HepG2 (cell line): Measurements from ENCODE around the gene NSD1.

ENCODE experiments used
- EZH2 ChIP-seq: conservative IDR thresholded peaks from 2 replicates; pipeline ENCODE4 v1.6.1; 2012; ENCODE audit warnings: mild to moderate bottlenecking, low read depth, low read length, moderate library complexity
- HES4 ChIP-seq: sonication (generic); formaldehyde crosslinking; IDR thresholded peaks from 2 replicates; pipeline ENCODE4 v1.9.0; 2021; ENCODE audit warnings: mild to moderate bottlenecking, missing genetic modification reagents, borderline replicate concordance
- MAFK ChIP-seq, 2 experiments: IDR thresholded peaks in 1 of 2; conservative IDR thresholded peaks in 1 of 2; 2 replicates each; pipeline ENCODE4 v1.6.1; 2011; ENCODE audit warnings: improper control_type of control experiment in 2 of 2, low read length in 2 of 2
- NR2F6 ChIP-seq, 2 experiments: IDR thresholded peaks; 2 replicates each; pipeline ENCODE4 v1.6.1; 2016; ENCODE audit warnings: antibody characterized with exemption in 1 of 2, mild to moderate bottlenecking in 1 of 2
- PHF21A ChIP-seq: sonication (generic); formaldehyde crosslinking; IDR thresholded peaks from 2 replicates; pipeline ENCODE4 v1.5.0; 2020; ENCODE audit warnings: mild to moderate bottlenecking, missing genetic modification reagents
- POLR2A ChIP-seq, 2 experiments: IDR thresholded peaks; 2 replicates each; pipeline ENCODE4 v1.6.1; 2011; ENCODE audit warnings: low read depth in 2 of 2, low read length in 2 of 2, mild to moderate bottlenecking in 1 of 2, moderate library complexity in 1 of 2; ENCODE audit not compliant: insufficient read depth in 1 of 2
- POLR2AphosphoS5 ChIP-seq: IDR thresholded peaks from 2 replicates; pipeline ENCODE4 v1.6.1; 2012; ENCODE audit warnings: low read depth, low read length
- SOX6 ChIP-seq, 2 experiments: fragments of 450-650 bp in 1 of 2; sonication (generic) in 1 of 2; formaldehyde crosslinking in 1 of 2; IDR thresholded peaks; 2 replicates each; pipeline versions ENCODE4 v1.4.0 to v1.6.1; 2017 to 2020; ENCODE audit warnings: antibody characterized with exemption in 1 of 2, mild to moderate bottlenecking in 1 of 2, missing genetic modification reagents in 1 of 2
- YY1 ChIP-seq: IDR thresholded peaks from 2 replicates; pipeline ENCODE4 v1.6.1; 2011; ENCODE audit warnings: low read length, low read depth, moderate library complexity, mild to moderate bottlenecking; ENCODE audit not compliant: insufficient read depth, insufficient replicate concordance
- ZFP36L1 ChIP-seq: sonication (generic); formaldehyde crosslinking; IDR thresholded peaks from 2 replicates; pipeline ENCODE4 v1.8.0; 2022; ENCODE audit warnings: mild to moderate bottlenecking, missing genetic modification reagents, moderate library complexity
- TF ChIP-seq, protein P1 (sequence below): sonication (generic); formaldehyde crosslinking; IDR thresholded peaks from 2 replicates; pipeline ENCODE4 v1.5.0; 2020; ENCODE audit warnings: mild to moderate bottlenecking, missing genetic modification reagents, moderate library complexity
- TF ChIP-seq, protein P2 (sequence below): sonication (generic); formaldehyde crosslinking; IDR thresholded peaks from 2 replicates; pipeline ENCODE4 v1.4.0; 2020; ENCODE audit warnings: low read depth, mild to moderate bottlenecking, missing genetic modification reagents
- TF ChIP-seq, protein P3 (sequence below): sonication (generic); formaldehyde crosslinking; conservative IDR thresholded peaks from 2 replicates; pipeline ENCODE4 v1.8.0; 2022; ENCODE audit warnings: missing genetic modification reagents
- TF ChIP-seq, protein P4 (sequence below): sonication (generic); formaldehyde crosslinking; conservative IDR thresholded peaks from 2 replicates; pipeline ENCODE4 v1.4.0; 2020; ENCODE audit warnings: missing genetic modification reagents

DNA sequence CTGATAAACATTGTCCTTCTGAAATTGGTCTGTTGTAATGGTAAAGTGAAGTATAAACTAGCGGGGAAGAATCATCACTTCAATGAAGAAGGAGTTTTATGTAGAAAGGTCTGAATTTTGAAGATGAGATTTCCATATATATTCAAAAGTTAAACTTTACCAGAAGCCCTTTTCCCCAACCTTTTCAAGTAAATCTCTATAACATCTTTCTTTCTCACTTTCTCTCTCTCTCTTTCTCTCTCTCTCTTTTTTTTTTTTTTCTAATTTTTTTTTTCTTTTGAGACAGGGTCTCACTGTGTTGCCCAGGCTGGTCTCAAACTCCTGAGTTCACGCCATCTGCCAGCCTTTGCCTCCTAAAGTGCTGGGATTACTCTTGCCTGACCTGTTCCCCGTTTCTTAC is 78.7 kb downstream of the NSD1 start:
- TF ChIP-seq MAFK (conservative IDR thresholded peaks at IDR 0.05 in 1 of 2, IDR thresholded peaks at IDR 0.05 in 1 of 2; ENCODE audit: low read length in 2 of 2) (no peak), NR2F6 (IDR thresholded peaks at IDR 0.05) (no peak), NR2F6 (CRISPR knock-in tag; IDR thresholded peaks at IDR 0.05) (no peak), POLR2AphosphoS5 (no peak), POLR2A (IDR thresholded peaks at IDR 0.05; ENCODE audit: insufficient read depth in 1 of 2, low read depth in 2 of 2, low read length in 2 of 2) (no peak), ZFP36L1 (CRISPR knock-in tag) (no peak), YY1 (no peak), EZH2 (no peak), SOX6 (IDR thresholded peaks at IDR 0.05) (no peak), SOX6 (CRISPR knock-in tag; IDR thresholded peaks at IDR 0.05) (no peak), PHF21A (CRISPR knock-in tag) (no peak), HES4 (CRISPR knock-in tag) (no peak)
- TF ChIP-seq, protein P1, sequence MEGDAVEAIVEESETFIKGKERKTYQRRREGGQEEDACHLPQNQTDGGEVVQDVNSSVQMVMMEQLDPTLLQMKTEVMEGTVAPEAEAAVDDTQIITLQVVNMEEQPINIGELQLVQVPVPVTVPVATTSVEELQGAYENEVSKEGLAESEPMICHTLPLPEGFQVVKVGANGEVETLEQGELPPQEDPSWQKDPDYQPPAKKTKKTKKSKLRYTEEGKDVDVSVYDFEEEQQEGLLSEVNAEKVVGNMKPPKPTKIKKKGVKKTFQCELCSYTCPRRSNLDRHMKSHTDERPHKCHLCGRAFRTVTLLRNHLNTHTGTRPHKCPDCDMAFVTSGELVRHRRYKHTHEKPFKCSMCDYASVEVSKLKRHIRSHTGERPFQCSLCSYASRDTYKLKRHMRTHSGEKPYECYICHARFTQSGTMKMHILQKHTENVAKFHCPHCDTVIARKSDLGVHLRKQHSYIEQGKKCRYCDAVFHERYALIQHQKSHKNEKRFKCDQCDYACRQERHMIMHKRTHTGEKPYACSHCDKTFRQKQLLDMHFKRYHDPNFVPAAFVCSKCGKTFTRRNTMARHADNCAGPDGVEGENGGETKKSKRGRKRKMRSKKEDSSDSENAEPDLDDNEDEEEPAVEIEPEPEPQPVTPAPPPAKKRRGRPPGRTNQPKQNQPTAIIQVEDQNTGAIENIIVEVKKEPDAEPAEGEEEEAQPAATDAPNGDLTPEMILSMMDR: no peak
- TF ChIP-seq, protein P2, sequence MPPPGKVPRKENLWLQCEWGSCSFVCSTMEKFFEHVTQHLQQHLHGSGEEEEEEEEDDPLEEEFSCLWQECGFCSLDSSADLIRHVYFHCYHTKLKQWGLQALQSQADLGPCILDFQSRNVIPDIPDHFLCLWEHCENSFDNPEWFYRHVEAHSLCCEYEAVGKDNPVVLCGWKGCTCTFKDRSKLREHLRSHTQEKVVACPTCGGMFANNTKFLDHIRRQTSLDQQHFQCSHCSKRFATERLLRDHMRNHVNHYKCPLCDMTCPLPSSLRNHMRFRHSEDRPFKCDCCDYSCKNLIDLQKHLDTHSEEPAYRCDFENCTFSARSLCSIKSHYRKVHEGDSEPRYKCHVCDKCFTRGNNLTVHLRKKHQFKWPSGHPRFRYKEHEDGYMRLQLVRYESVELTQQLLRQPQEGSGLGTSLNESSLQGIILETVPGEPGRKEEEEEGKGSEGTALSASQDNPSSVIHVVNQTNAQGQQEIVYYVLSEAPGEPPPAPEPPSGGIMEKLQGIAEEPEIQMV (CRISPR knock-in tag): no peak
- TF ChIP-seq, protein P3, sequence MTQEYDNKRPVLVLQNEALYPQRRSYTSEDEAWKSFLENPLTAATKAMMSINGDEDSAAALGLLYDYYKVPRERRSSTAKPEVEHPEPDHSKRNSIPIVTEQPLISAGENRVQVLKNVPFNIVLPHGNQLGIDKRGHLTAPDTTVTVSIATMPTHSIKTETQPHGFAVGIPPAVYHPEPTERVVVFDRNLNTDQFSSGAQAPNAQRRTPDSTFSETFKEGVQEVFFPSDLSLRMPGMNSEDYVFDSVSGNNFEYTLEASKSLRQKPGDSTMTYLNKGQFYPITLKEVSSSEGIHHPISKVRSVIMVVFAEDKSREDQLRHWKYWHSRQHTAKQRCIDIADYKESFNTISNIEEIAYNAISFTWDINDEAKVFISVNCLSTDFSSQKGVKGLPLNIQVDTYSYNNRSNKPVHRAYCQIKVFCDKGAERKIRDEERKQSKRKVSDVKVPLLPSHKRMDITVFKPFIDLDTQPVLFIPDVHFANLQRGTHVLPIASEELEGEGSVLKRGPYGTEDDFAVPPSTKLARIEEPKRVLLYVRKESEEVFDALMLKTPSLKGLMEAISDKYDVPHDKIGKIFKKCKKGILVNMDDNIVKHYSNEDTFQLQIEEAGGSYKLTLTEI (CRISPR knock-in tag): no peak
- TF ChIP-seq, protein P4, sequence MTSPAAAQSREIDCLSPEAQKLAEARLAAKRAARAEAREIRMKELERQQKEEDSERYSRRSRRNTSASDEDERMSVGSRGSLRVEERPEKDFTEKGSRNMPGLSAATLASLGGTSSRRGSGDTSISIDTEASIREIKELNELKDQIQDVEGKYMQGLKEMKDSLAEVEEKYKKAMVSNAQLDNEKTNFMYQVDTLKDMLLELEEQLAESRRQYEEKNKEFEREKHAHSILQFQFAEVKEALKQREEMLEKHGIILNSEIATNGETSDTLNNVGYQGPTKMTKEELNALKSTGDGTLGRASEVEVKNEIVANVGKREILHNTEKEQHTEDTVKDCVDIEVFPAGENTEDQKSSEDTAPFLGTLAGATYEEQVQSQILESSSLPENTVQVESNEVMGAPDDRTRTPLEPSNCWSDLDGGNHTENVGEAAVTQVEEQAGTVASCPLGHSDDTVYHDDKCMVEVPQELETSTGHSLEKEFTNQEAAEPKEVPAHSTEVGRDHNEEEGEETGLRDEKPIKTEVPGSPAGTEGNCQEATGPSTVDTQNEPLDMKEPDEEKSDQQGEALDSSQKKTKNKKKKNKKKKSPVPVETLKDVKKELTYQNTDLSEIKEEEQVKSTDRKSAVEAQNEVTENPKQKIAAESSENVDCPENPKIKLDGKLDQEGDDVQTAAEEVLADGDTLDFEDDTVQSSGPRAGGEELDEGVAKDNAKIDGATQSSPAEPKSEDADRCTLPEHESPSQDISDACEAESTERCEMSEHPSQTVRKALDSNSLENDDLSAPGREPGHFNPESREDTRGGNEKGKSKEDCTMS (CRISPR knock-in tag): no peak
